Activated T-helper 1 cell treated with anti-CD3 and anti-CD28 coated beads, Interleukin-12 subunit alpha, Interleukin-12 subunit beta, Interleukin-2, Interleukin-4 antibody, amounts not matched to agents 30 ng/mL and 10 ng/mL and 1 ng/mL, durations not matched to agents 14 hours and 24 hours and 36 hours (primary cell): ENCODE measurements around the gene RNF224. TPM values are rescaled to one million over a fixed set of nuclear protein-coding genes. Genes with fewer than 3 reads are reported as not detected.
"Not testable (repeated sequence)": the region's sequence is repeated elsewhere in the genome, so short reads cannot be mapped to it uniquely, and the experiment has no call there.

Source experiments
- DNase-seq: peaks from one replicate; pipeline ENCODE4 v3.0.0; 2021; ENCODE audit warnings: low spot score
- H3K27ac Mint-ChIP-seq: one replicate; pipeline ENCODE4 v1.8.0; 2021; ENCODE audit warnings: mild to moderate bottlenecking, mixed read lengths
- H3K27me3 Mint-ChIP-seq: one replicate; pipeline ENCODE4 v1.8.0; 2022; ENCODE audit warnings: mild to moderate bottlenecking, moderate library complexity, mixed read lengths; ENCODE audit not compliant: insufficient read depth
- H3K36me3 Mint-ChIP-seq: one replicate; pipeline ENCODE4 v1.8.0; 2021; ENCODE audit warnings: low read depth, mixed read lengths
- H3K4me1 Mint-ChIP-seq: one replicate; pipeline ENCODE4 v1.8.0; 2021; ENCODE audit warnings: low read depth, mixed read lengths
- H3K4me3 Mint-ChIP-seq: one replicate; pipeline ENCODE4 v1.8.0; 2021; ENCODE audit warnings: mild to moderate bottlenecking, moderate library complexity, mixed read lengths
- H3K9me3 Mint-ChIP-seq: one replicate; pipeline ENCODE4 v1.8.0; 2021; ENCODE audit warnings: mixed read lengths
- intact Hi-C: fragments of 100-400 bp; cut with micrococcal nuclease; formaldehyde crosslinking; loops from one replicate; pipeline ENCODE4 v1.15.1; 2024
- total RNA-seq: library from RNA; stranded (reverse); gene quantifications from 2 replicates; pipeline ENCODE4 v1.2.3, GENCODE V29; 2022

Gene RNF224
- total RNA-seq, 1 donor from 2014 or later, result 0.29 TPM

- intact Hi-C loops, result no loop called here
- H3K27ac Mint-ChIP-seq, result peak overlapping the region; percentile 87
- peaks cover 2% of the 10 kb centered on the region for H3K27me3 Mint-ChIP-seq
- no peaks in the 10 kb centered on the region for H3K9me3 Mint-ChIP-seq
- no peak for DNase-seq
- H3K4me1 Mint-ChIP-seq, result peaks cover 5% of the 10 kb centered on the region
- H3K4me3 Mint-ChIP-seq, result peak overlapping the region; percentile 87
- H3K36me3 Mint-ChIP-seq, result peaks cover 3% of the 10 kb centered on the region
These were observed 26.7 kb downstream of the RNF224 start for GRCh38 chr9:137253717-137254623.

GRCh38 chr9:137254624-137255447 lies 27.5 kb downstream of the RNF224 start, which contains the start of gene NELFB:
NELFB (plus strand) TSS chr9:137255327.
- intact Hi-C loops, result loop anchor here (1.0 kb wide), 6 partner anchors 14 to 296 kb away; partner anchors contain the start of genes ANAPC2, MRPL41, NDOR1 and SSNA1
- peak within 1 kb of the TSS; percentile 90 for H3K4me3 Mint-ChIP-seq
- H3K4me1 Mint-ChIP-seq, result peaks cover 5% of the 10 kb centered on the region
- H3K36me3 Mint-ChIP-seq, result peaks cover 7% of the 10 kb centered on the region
- peaks cover 2% of the 10 kb centered on the region for H3K27me3 Mint-ChIP-seq
- peak; percentile 97 for DNase-seq
- no peaks in the 10 kb centered on the region for H3K9me3 Mint-ChIP-seq
- H3K27ac Mint-ChIP-seq, result peak within 1 kb of the TSS; percentile 87

- DNase-seq, result no peak
- H3K36me3 Mint-ChIP-seq, result peaks cover 7% of the 10 kb centered on the region
- H3K4me3 Mint-ChIP-seq, result peak overlapping the region; percentile 90
- peak overlapping the region; percentile 70 for H3K27ac Mint-ChIP-seq
- H3K9me3 Mint-ChIP-seq, result no peaks in the 10 kb centered on the region
- intact Hi-C loops, result loop anchor here (1.0 kb wide), 6 partner anchors 14 to 296 kb away; partner anchors contain the start of genes ANAPC2, MRPL41, NDOR1 and SSNA1
- H3K27me3 Mint-ChIP-seq, result peaks cover 2% of the 10 kb centered on the region
- peaks cover 5% of the 10 kb centered on the region for H3K4me1 Mint-ChIP-seq
These were observed 28.3 kb downstream of the RNF224 start for GRCh38 chr9:137255448-137256114.

GRCh38 chr9:137256362-137256761 lies 29.1 kb downstream of the RNF224 start:
- peaks cover 7% of the 10 kb centered on the region for H3K36me3 Mint-ChIP-seq
- H3K4me3 Mint-ChIP-seq, result peak overlapping the region; percentile 90
- peaks cover 5% of the 10 kb centered on the region for H3K4me1 Mint-ChIP-seq
- H3K27me3 Mint-ChIP-seq, result peaks cover 2% of the 10 kb centered on the region
- H3K27ac Mint-ChIP-seq, result no peak overlapping the region
- DNase-seq, result no peak
- no peaks in the 10 kb centered on the region for H3K9me3 Mint-ChIP-seq
- intact Hi-C loops, result no loop called here

GRCh38 chr9:137256856-137257255 lies 29.6 kb downstream of the RNF224 start:
- H3K36me3 Mint-ChIP-seq, result peaks cover 11% of the 10 kb centered on the region
- H3K27ac Mint-ChIP-seq, result peak overlapping the region; percentile 71
- H3K9me3 Mint-ChIP-seq, result no peaks in the 10 kb centered on the region
- peaks cover 2% of the 10 kb centered on the region for H3K27me3 Mint-ChIP-seq
- peaks cover 5% of the 10 kb centered on the region for H3K4me1 Mint-ChIP-seq
- no peak for DNase-seq
- intact Hi-C loops, result no loop called here
- peak overlapping the region; percentile 90 for H3K4me3 Mint-ChIP-seq

- H3K4me1 Mint-ChIP-seq, intact Hi-C loops, H3K27ac Mint-ChIP-seq, DNase-seq, H3K4me3 Mint-ChIP-seq, H3K27me3 Mint-ChIP-seq, H3K9me3 Mint-ChIP-seq: not testable (repeated sequence)
- H3K36me3 Mint-ChIP-seq, result peaks cover 12% of the 10 kb centered on the region
These were observed 35.0 kb downstream of the RNF224 start for GRCh38 chr9:137262173-137262908.

- no peak for DNase-seq
- H3K9me3 Mint-ChIP-seq, result no peaks in the 10 kb centered on the region
- intact Hi-C loops, result no loop called here
- H3K36me3 Mint-ChIP-seq, result peaks cover 15% of the 10 kb centered on the region
- H3K4me1 Mint-ChIP-seq, result no peaks in the 10 kb centered on the region
- H3K4me3 Mint-ChIP-seq, result no peak overlapping the region
- no peaks in the 10 kb centered on the region for H3K27me3 Mint-ChIP-seq
- H3K27ac Mint-ChIP-seq, result no peak overlapping the region
These were observed 35.6 kb downstream of the RNF224 start for GRCh38 chr9:137262909-137263285.

- intact Hi-C loops, result no loop called here
- H3K4me3 Mint-ChIP-seq, result no peak overlapping the region
These were observed 36.2 kb downstream of the RNF224 start for GRCh38 chr9:137263506-137263905.

GRCh38 chr9:137264067-137264466 lies 36.8 kb downstream of the RNF224 start:
- intact Hi-C loops, result no loop called here
- H3K4me1 Mint-ChIP-seq, result no peaks in the 10 kb centered on the region

More at GRCh38 chr9:137263506-137263905, 36.2 kb downstream of the RNF224 start:
- Mint-ChIP-seq H3K36me3 (peaks cover 17% of the 10 kb centered on the region), H3K27ac (no peak overlapping the region), H3K9me3 (no peaks in the 10 kb centered on the region), H3K27me3 (no peaks in the 10 kb centered on the region), H3K4me1 (no peaks in the 10 kb centered on the region)
- DNase-seq, result no peak

GRCh38 chr9:137265496-137266161 lies 38.3 kb downstream of the RNF224 start:
- intact Hi-C loops, result no loop called here
- peaks cover 12% of the 10 kb centered on the region for H3K36me3 Mint-ChIP-seq
- no peak overlapping the region for H3K27ac Mint-ChIP-seq
- H3K4me3 Mint-ChIP-seq, result no peak overlapping the region
- H3K27me3 Mint-ChIP-seq, result no peaks in the 10 kb centered on the region
- H3K4me1 Mint-ChIP-seq, result no peaks in the 10 kb centered on the region
- H3K9me3 Mint-ChIP-seq, result no peaks in the 10 kb centered on the region
- DNase-seq, result no peak

More at GRCh38 chr9:137264067-137264466, 36.8 kb downstream of the RNF224 start:
- H3K36me3 Mint-ChIP-seq, result peaks cover 15% of the 10 kb centered on the region
- no peak overlapping the region for H3K27ac Mint-ChIP-seq
- no peak overlapping the region for H3K4me3 Mint-ChIP-seq
- no peaks in the 10 kb centered on the region for H3K9me3 Mint-ChIP-seq
- no peak for DNase-seq
- no peaks in the 10 kb centered on the region for H3K27me3 Mint-ChIP-seq

GRCh38 chr9:137266162-137266527 lies 38.8 kb downstream of the RNF224 start:
- H3K9me3 Mint-ChIP-seq, result no peaks in the 10 kb centered on the region
- intact Hi-C loops, result no loop called here
- no peaks in the 10 kb centered on the region for H3K27me3 Mint-ChIP-seq
- H3K4me1 Mint-ChIP-seq, result peaks cover under 1% of the 10 kb centered on the region
- DNase-seq, result no peak
- H3K36me3 Mint-ChIP-seq, result peaks cover 12% of the 10 kb centered on the region
- no peak overlapping the region for H3K27ac Mint-ChIP-seq
- no peak overlapping the region for H3K4me3 Mint-ChIP-seq
